Parathyroid adenoma (tissue), 2 donors: ENCODE measurements around the gene BRCC3.
A peak's percentile ranks its signal among the peaks of the same experiment; 100 is the strongest.

Experiments used
- H2AFZ ChIP-seq: fragments of 300-600 bp; sonication (generic); one replicate; pipeline ENCODE4 v1.7.0; 2017; ENCODE audit warnings: antibody characterized with exemption, mild to moderate bottlenecking
- H3K27ac ChIP-seq: fragments of 300-600 bp; sonication (generic); one replicate; pipeline ENCODE4 v1.7.0; 2017
- H3K27me3 ChIP-seq: fragments of 300-600 bp; sonication (generic); one replicate; pipeline ENCODE4 v1.7.0; 2017; ENCODE audit warnings: low read length; ENCODE audit not compliant: control insufficient read depth, insufficient read depth
- H3K36me3 ChIP-seq: fragments of 300-600 bp; sonication (generic); one replicate; pipeline ENCODE4 v1.7.0; 2017; ENCODE audit warnings: low read length; ENCODE audit not compliant: control insufficient read depth, insufficient read depth
- H3K4me1 ChIP-seq: fragments of 300-600 bp; sonication (generic); one replicate; pipeline ENCODE4 v1.7.0; 2017; ENCODE audit warnings: control low read depth
- H3K4me2 ChIP-seq: fragments of 300-600 bp; sonication (generic); one replicate; pipeline ENCODE4 v1.7.0; 2017; ENCODE audit warnings: low read length
- H3K4me3 ChIP-seq: fragments of 300-600 bp; sonication (generic); one replicate; pipeline ENCODE4 v1.7.0; 2017; ENCODE audit warnings: low read depth, low read length
- H3K79me2 ChIP-seq: fragments of 300-600 bp; sonication (generic); one replicate; pipeline ENCODE4 v1.7.0; 2017; ENCODE audit warnings: control low read depth
- H3K9ac ChIP-seq: fragments of 300-600 bp; sonication (generic); one replicate; pipeline ENCODE4 v1.7.0; 2017; ENCODE audit warnings: mild to moderate bottlenecking
- H3K9me3 ChIP-seq: fragments of 300-600 bp; sonication (generic); one replicate; pipeline ENCODE4 v1.7.0; 2017; ENCODE audit warnings: low read length; ENCODE audit not compliant: control insufficient read depth
- TF ChIP-seq, protein P1 (sequence below): fragments of 300-600 bp; sonication (generic); IDR thresholded peaks from one replicate; pipeline ENCODE4 v1.7.0; 2017; ENCODE audit warnings: antibody characterized with exemption, mild to moderate bottlenecking
- donor health status: primary hyperparathyroidism.

The BRCC3 gene

DNA sequence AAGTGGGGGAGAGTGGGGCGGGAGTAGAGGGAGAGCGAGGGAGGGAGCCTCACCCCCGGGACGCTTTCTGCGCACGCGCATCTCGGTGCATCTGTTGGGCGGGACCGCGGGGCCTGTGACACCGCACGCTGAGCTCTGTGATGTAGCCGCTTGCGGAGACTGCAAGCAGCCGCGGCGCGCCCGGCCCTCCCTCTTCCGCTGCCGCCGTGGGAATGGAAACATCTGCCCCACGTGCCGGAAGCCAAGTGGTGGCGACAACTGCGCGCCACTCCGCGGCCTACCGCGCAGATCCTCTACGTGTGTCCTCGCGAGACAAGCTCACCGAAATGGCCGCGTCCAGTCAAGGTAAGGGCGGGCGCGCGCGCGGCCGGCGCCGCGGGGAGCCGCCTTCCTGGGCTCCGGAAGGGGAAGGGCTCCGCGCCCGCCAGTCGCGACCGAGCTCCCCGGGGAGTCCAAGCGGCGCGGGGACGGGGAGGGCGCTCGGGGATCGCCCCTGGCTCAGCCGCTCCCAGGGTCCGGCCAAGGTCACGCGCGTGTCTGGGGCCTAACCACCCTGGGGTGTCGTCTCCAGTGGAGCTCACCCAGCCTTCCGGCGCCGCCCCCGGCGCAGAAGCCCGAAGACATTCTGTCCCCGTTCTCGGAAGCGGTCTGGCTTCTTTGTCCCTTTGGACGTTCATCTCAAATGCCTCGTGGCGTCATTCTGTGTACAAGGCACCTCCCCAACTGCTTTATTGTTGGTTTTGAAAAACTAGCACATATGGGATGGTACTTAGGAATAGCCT lies 44.4 kb upstream of the BRCC3 start, which contains the start of gene FUNDC2:
Gene FUNDC2, plus strand, starts transcription at position 118 of the 782 bp plus-strand sequence. Its CDS starts 95 bp downstream, at position 213.
- Histone ChIP-seq H3K4me2 (peak within 1 kb of the TSS; percentile 64), H3K79me2 (peaks cover 9% of the 10 kb centered on the region), H3K4me1 (peaks cover 5% of the 10 kb centered on the region), H3K4me3 (peak within 1 kb of the TSS; percentile 71), H2AFZ (peak within 1 kb of the TSS; percentile 68), H3K27me3 (no peaks in the 10 kb centered on the region), H3K9ac (peak within 1 kb of the TSS; percentile 76), H3K9me3 (no peaks in the 10 kb centered on the region), H3K36me3 (no peaks in the 10 kb centered on the region), H3K27ac (peak within 1 kb of the TSS; percentile 98)
- TF ChIP-seq, protein P1, sequence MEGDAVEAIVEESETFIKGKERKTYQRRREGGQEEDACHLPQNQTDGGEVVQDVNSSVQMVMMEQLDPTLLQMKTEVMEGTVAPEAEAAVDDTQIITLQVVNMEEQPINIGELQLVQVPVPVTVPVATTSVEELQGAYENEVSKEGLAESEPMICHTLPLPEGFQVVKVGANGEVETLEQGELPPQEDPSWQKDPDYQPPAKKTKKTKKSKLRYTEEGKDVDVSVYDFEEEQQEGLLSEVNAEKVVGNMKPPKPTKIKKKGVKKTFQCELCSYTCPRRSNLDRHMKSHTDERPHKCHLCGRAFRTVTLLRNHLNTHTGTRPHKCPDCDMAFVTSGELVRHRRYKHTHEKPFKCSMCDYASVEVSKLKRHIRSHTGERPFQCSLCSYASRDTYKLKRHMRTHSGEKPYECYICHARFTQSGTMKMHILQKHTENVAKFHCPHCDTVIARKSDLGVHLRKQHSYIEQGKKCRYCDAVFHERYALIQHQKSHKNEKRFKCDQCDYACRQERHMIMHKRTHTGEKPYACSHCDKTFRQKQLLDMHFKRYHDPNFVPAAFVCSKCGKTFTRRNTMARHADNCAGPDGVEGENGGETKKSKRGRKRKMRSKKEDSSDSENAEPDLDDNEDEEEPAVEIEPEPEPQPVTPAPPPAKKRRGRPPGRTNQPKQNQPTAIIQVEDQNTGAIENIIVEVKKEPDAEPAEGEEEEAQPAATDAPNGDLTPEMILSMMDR = no peak

DNA sequence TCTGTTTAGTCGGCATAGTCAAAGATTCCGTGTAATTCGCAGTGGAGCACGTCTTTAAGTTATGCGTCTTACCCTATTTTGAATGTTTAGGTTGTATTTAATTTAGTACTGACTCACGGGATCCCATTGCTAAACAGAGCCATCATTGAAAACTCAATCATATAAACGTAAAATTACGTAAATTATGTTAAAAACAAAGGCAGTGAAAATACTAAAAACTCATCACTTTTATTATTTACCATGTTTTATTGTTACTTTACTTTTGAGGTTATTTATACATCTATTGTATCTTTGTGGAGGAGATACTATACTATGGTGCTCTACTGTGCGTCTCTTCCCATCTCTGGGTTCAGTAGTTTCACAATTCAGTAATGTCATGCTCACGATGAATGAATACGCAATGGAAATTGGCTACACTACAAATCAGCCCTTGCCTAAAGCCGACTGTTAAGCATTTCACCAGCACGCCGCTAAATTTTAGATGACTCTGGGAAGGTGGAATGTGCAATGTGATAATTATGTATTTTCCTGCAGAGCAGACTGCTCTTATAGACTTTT lies 43.7 kb upstream of the BRCC3 start:
- Histone ChIP-seq H3K4me1 (peaks cover 5% of the 10 kb centered on the region), H3K4me2 (peak overlapping the region; percentile 64), H3K79me2 (peaks cover 9% of the 10 kb centered on the region), H3K36me3 (no peaks in the 10 kb centered on the region), H3K4me3 (peak overlapping the region; percentile 71), H3K9me3 (no peaks in the 10 kb centered on the region), H3K27me3 (no peaks in the 10 kb centered on the region), H2AFZ (peak overlapping the region; percentile 68), H3K27ac (peak overlapping the region; percentile 98), H3K9ac (peak overlapping the region; percentile 76)
- TF ChIP-seq, protein P1 = no peak

DNA sequence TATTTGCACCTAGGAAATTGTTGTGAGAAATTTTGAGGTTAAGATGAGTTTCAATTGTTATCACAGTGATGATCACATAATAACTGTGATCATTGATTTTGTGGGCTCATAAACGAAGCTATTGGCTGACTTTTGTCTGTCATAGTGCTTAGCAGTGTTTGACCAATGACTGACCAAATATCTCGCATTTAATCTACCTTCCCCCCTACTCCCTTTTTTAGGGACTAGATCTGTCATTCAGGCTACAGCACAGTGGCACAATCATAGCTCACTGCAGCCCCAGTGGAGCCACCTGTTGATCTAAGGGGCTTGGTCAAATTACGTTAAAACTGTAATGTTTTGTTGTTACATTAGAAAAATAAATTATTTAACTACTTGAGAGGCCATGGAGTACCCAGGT lies 43.2 kb upstream of the BRCC3 start:
- Histone ChIP-seq H3K4me2 (peak overlapping the region; percentile 64), H2AFZ (no peak overlapping the region), H3K9ac (no peak overlapping the region), H3K36me3 (no peaks in the 10 kb centered on the region), H3K27me3 (no peaks in the 10 kb centered on the region), H3K4me1 (peaks cover 5% of the 10 kb centered on the region), H3K27ac (peak overlapping the region; percentile 98), H3K4me3 (peak overlapping the region; percentile 71), H3K79me2 (peaks cover 9% of the 10 kb centered on the region), H3K9me3 (no peaks in the 10 kb centered on the region)
- TF ChIP-seq, protein P1 = no peak

DNA sequence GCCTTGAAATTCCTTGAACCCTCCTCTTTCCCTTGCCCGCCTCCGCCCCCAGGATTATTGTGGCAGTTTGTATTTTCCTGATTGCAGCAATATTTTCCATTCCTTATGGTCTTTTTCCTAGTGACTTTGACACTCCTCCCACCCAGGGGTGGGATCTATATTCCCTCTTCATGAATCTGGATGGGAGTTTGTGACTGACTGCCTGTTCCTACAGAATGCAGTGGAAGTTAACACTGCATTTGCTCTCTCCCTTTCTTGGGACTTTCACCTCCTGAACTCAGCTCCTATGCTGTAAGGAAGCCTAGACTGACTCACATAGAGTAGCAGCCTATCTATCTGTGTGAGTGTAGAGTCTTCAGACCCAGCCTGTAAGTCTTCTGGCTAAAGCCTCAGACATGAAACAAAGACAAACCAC lies 42.4 kb upstream of the BRCC3 start:
- no peaks in the 10 kb centered on the region for H3K36me3 ChIP-seq
- TF ChIP-seq, protein P1 = no peak
- H3K27me3 ChIP-seq = no peaks in the 10 kb centered on the region
- H3K4me2 ChIP-seq = no peak overlapping the region
- H3K4me3 ChIP-seq = no peak overlapping the region
- no peak overlapping the region for H3K27ac ChIP-seq
- H3K79me2 ChIP-seq = peaks cover 9% of the 10 kb centered on the region
- H3K9me3 ChIP-seq = no peaks in the 10 kb centered on the region
- peaks cover 5% of the 10 kb centered on the region for H3K4me1 ChIP-seq
- H3K9ac ChIP-seq = no peak overlapping the region
- no peak overlapping the region for H2AFZ ChIP-seq
